H1 (cell line): ENCODE data around the gene THEM5. TPM values are rescaled to one million over a fixed set of nuclear protein-coding genes. Genes with fewer than 3 reads are reported as not detected.
"Not testable (repeated sequence)": the region's sequence is repeated elsewhere in the genome, so short reads cannot be mapped to it uniquely, and the experiment has no call there.

Source experiments
- CTCF ChIA-PET: fragments of 300-600 bp; sonication (Branson Sonifier 250); formaldehyde crosslinking; loops from one replicate; lab custom pipeline; 2021; ENCODE audit not compliant: partially characterized antibody; lab: Charles Lee
- POLR2A ChIA-PET: fragments of 300-600 bp; sonication (Branson Sonifier 250); formaldehyde crosslinking; loops from one replicate; lab custom pipeline; 2021; ENCODE audit warnings: inconsistent platforms; ENCODE audit not compliant: partially characterized antibody; lab: Charles Lee
- DNase-seq, 2 experiments: peaks; one replicate each; pipeline versions ENCODE4 v3.0.0 to v3.0.0-alpha.2; 2010 to 2022; ENCODE audit warnings: low spot score in 2 of 2, low read depth in 1 of 2, mixed read lengths in 1 of 2
- FAIRE-seq: peaks from 2 replicates; lab custom pipeline; 2011; peaks lifted over from hg19 to GRCh38; lab: Jason Lieb, UNC
- H2AFZ ChIP-seq: 2 replicates; pipeline ENCODE4 v1.8.1; 2012; ENCODE audit warnings: low read length, inconsistent platforms
- H2AK5ac ChIP-seq: 2 replicates; pipeline ENCODE4 v1.6.1; 2013; ENCODE audit warnings: low read depth, low read length
- H2BK120ac ChIP-seq: replicated peaks from 2 replicates; pipeline ENCODE3; 2013; ENCODE audit warnings: low read depth, low read length, inconsistent platforms
- H2BK12ac ChIP-seq: 2 replicates; pipeline ENCODE4 v1.6.1; 2013; ENCODE audit warnings: low read depth, low read length
- H2BK15ac ChIP-seq: 2 replicates; pipeline ENCODE4 v1.6.1; 2013; ENCODE audit warnings: low read length
- H2BK20ac ChIP-seq: 2 replicates; pipeline ENCODE4 v1.6.1; 2013; ENCODE audit warnings: low read length
- H2BK5ac ChIP-seq: 2 replicates; pipeline ENCODE4 v1.6.1; 2013; ENCODE audit warnings: low read depth, low read length
- H3K14ac ChIP-seq: 2 replicates; pipeline ENCODE4 v1.6.1; 2013; ENCODE audit warnings: inconsistent platforms; ENCODE audit not compliant: insufficient read length
- H3K18ac ChIP-seq: 2 replicates; pipeline ENCODE4 v1.6.1; 2013; ENCODE audit warnings: low read length; ENCODE audit errors: extremely low read depth
- H3K23ac ChIP-seq: 2 replicates; pipeline ENCODE4 v1.6.1; 2013; ENCODE audit warnings: inconsistent platforms; ENCODE audit not compliant: insufficient read length
- H3K23me2 ChIP-seq: 2 replicates; pipeline ENCODE4 v1.6.1; 2013; ENCODE audit warnings: low read depth, low read length
- H3K27ac ChIP-seq: 2 replicates; pipeline ENCODE4 v1.6.1; 2011; ENCODE audit warnings: low read depth, low read length, inconsistent platforms
- H3K27me3 ChIP-seq, 4 experiments: replicated peaks in 1 of 4; 1 replicate in 1 of 4; 2 replicates in 3 of 4; pipeline versions ENCODE4 v1.6.1 to v1.8.1; 2011 to 2013; ENCODE audit warnings: low read length in 3 of 4, mild to moderate bottlenecking in 3 of 4, inconsistent platforms in 2 of 4, mixed read lengths in 2 of 4, moderate library complexity in 1 of 4; ENCODE audit not compliant: control insufficient read depth in 3 of 4, insufficient read depth in 3 of 4; ENCODE audit errors: extremely low read depth in 1 of 4
- H3K36me3 ChIP-seq, 4 experiments: 2 replicates each; pipeline versions ENCODE4 v1.6.1 to v1.8.1; 2011 to 2013; ENCODE audit warnings: mild to moderate bottlenecking in 4 of 4, low read length in 3 of 4, moderate library complexity in 2 of 4, control low read depth in 1 of 4, inconsistent platforms in 1 of 4; ENCODE audit not compliant: insufficient read depth in 4 of 4, control insufficient read depth in 2 of 4
- H3K4ac ChIP-seq: replicated peaks from 2 replicates; pipeline ENCODE3; 2013; ENCODE audit warnings: low read length, low read depth, mixed read lengths, inconsistent platforms; ENCODE audit not compliant: insufficient read length
- H3K4me1 ChIP-seq, 4 experiments: replicated peaks in 1 of 4; 1 replicate in 1 of 4; 2 replicates in 3 of 4; pipeline versions ENCODE4 v1.6.1 to v1.8.1; 2011 to 2013; ENCODE audit warnings: low read length in 3 of 4, inconsistent platforms in 2 of 4, mixed read lengths in 1 of 4; ENCODE audit not compliant: insufficient read depth in 4 of 4, control insufficient read depth in 3 of 4
- H3K4me2 ChIP-seq, 2 experiments: 2 replicates each; pipeline versions ENCODE4 v1.6.1 to v1.8.1; 2011 to 2013; ENCODE audit warnings: low read depth in 2 of 2, low read length in 2 of 2, control low read depth in 1 of 2, inconsistent platforms in 1 of 2, mild to moderate bottlenecking in 1 of 2; ENCODE audit not compliant: insufficient read depth in 1 of 2
- H3K4me3 ChIP-seq, 4 experiments: fragments of 200-600, 300-600 bp in 1 of 4; sonication (generic), shearing (Covaris generic), sonication (Bioruptor Twin) in 1 of 4; 2 replicates each; pipeline versions ENCODE4 v1.5.1 to v1.8.1; 2011 to 2016; ENCODE audit warnings: low read length in 4 of 4, low read depth in 3 of 4, control low read depth in 2 of 4, inconsistent platforms in 2 of 4, mild to moderate bottlenecking in 2 of 4, mixed read lengths in 1 of 4, moderate library complexity in 1 of 4; ENCODE audit not compliant: insufficient read depth in 2 of 4; ENCODE audit errors: extremely low read depth in 1 of 4
- H3K56ac ChIP-seq: replicated peaks from 2 replicates; pipeline ENCODE3; 2013; ENCODE audit warnings: low read depth, mild to moderate bottlenecking, mixed read lengths, low read length, inconsistent platforms; ENCODE audit not compliant: insufficient read length
- H3K79me1 ChIP-seq: 2 replicates; pipeline ENCODE4 v1.6.1; 2013; ENCODE audit warnings: low read depth, low read length, control low read depth
- H3K79me2 ChIP-seq, 2 experiments: 2 replicates each; pipeline versions ENCODE4 v1.6.1 to v1.8.1; 2012 to 2013; ENCODE audit warnings: low read length in 2 of 2, mild to moderate bottlenecking in 2 of 2, inconsistent platforms in 1 of 2; ENCODE audit not compliant: insufficient read depth in 2 of 2, control insufficient read depth in 1 of 2
- H3K9ac ChIP-seq, 4 experiments: replicated peaks in 1 of 4; 1 replicate in 1 of 4; 2 replicates in 3 of 4; pipeline versions ENCODE4 v1.6.1 to v1.8.1; 2011 to 2013; ENCODE audit warnings: low read depth in 3 of 4, low read length in 3 of 4, control low read depth in 2 of 4, mild to moderate bottlenecking in 2 of 4, moderate library complexity in 2 of 4, inconsistent platforms in 1 of 4; ENCODE audit errors: extremely low read depth in 1 of 4
- H3K9me3 ChIP-seq, 2 experiments: 2 replicates each; pipeline versions ENCODE4 v1.6.1 to v1.8.1; 2012 to 2013; ENCODE audit warnings: mild to moderate bottlenecking in 2 of 2, moderate library complexity in 2 of 2, control low read depth in 1 of 2, inconsistent platforms in 1 of 2, low read depth in 1 of 2, low read length in 1 of 2, mixed read lengths in 1 of 2; ENCODE audit not compliant: insufficient read depth in 2 of 2
- H4K20me1 ChIP-seq, 2 experiments: replicated peaks in 1 of 2; 2 replicates each; pipeline versions ENCODE3 to v1.8.1; 2011 to 2013; ENCODE audit warnings: inconsistent platforms in 2 of 2, low read length in 2 of 2, mild to moderate bottlenecking in 1 of 2; ENCODE audit not compliant: insufficient read depth in 2 of 2, control insufficient read depth in 1 of 2
- H4K5ac ChIP-seq: 2 replicates; pipeline ENCODE4 v1.6.1; 2013; ENCODE audit warnings: low read length, low read depth, mixed read lengths, inconsistent platforms; ENCODE audit not compliant: insufficient read length
- H4K8ac ChIP-seq: 2 replicates; pipeline ENCODE4 v1.8.0; 2013; ENCODE audit warnings: mild to moderate bottlenecking, moderate library complexity, low read length, inconsistent platforms; ENCODE audit not compliant: insufficient read depth; ENCODE audit errors: extremely low read depth
- H4K91ac ChIP-seq: replicated peaks from 2 replicates; pipeline ENCODE3; 2013; ENCODE audit warnings: low read length, mixed read lengths, inconsistent platforms; ENCODE audit not compliant: insufficient read length
- WGBS, 2 experiments: shearing (Covaris generic) in 1 of 2; methylation state at CpG; one replicate each; pipeline versions ENCODE4 v1.1.6 to v1.1.7; 2013 to 2015; ENCODE audit warnings: low lambda C conversion rate in 2 of 2, mixed read lengths in 2 of 2, inconsistent platforms in 1 of 2, low coverage in 1 of 2, missing lambda C conversion rate in 1 of 2; ENCODE audit not compliant: insufficient replicate concordance in 2 of 2, insufficient coverage in 1 of 2, insufficient read length in 1 of 2; ENCODE audit errors: extremely low coverage in 1 of 2, missing lambda C conversion rate in 1 of 2; 5-methylcytosine and 5-hydroxymethylcytosine counted together
- polyA plus RNA-seq, 7 experiments: library from polyadenylated mRNA; depleted of rRNA in 3 of 7; stranded (reverse) in 5 of 7; unstranded in 2 of 7; fragments of >200 nt in 5 of 7; fragments of 200-250 nt in 2 of 7; gene quantifications; 1 replicate in 5 of 7; 2 replicates in 1 of 7; 4 replicates in 1 of 7; pipeline versions ENCODE4 v1.2.1 to v1.2.3, GENCODE V29; 2011 to 2013; ENCODE audit warnings: missing spikeins in 2 of 7, mixed read lengths in 2 of 7
- total RNA-seq: library from RNA; stranded (reverse); fragmentation: NEBNext Ultra II Directional; extraction: Animal tissue kit (Norgen Biotek cat#: 25700); gene quantifications from 2 replicates; pipeline ENCODE4 v1.2.1, GENCODE V29; 2021

The THEM5 gene
- total and polyA plus RNA-seq, 2 of the 8 experiments (the other 6 are each of a cell fraction or from before 2014, with no cell fraction given), result not detected

GRCh38 chr1:151883898-151884297, 30.4 kb upstream of the THEM5 start:
- not testable (repeated sequence) for H3K9me3 ChIP-seq, H3K14ac ChIP-seq, H3K23me2 ChIP-seq, H3K4me2 ChIP-seq, H3K27me3 ChIP-seq, H3K27ac ChIP-seq, H3K79me2 ChIP-seq, H3K56ac ChIP-seq, H4K5ac ChIP-seq, H2BK120ac ChIP-seq, H2BK15ac ChIP-seq, H4K91ac ChIP-seq, H3K79me1 ChIP-seq, H2BK5ac ChIP-seq, H3K4me1 ChIP-seq, H2AFZ ChIP-seq, H3K9ac ChIP-seq, DNase-seq, H2BK12ac ChIP-seq, H3K4me3 ChIP-seq, H3K18ac ChIP-seq, H2AK5ac ChIP-seq, H3K4ac ChIP-seq, H2BK20ac ChIP-seq, H4K8ac ChIP-seq, H3K23ac ChIP-seq, H4K20me1 ChIP-seq, FAIRE-seq
- POLR2A ChIA-PET, result interaction anchor here (0.6 to 0.8 kb wide), 3 partner anchors 13 to 249 kb away, joined by 3 read pairs; partner anchors contain the start of gene THEM4
- 95% methylated on average over 4 of the region's 4 CpGs; no CpG with 5 or more reads in 1 of the 2 experiments for WGBS, 2 experiments
- CTCF ChIA-PET, result interaction anchor here (0.8 to 3.4 kb wide), 5 partner anchors 25 to 118 kb away, joined by 3 to 11 read pairs (median 4); partner anchors contain the start of gene THEM4
- H3K36me3 ChIP-seq, result peaks cover 0 to 10% (median 0%) of the 10 kb centered on the region in 4 experiments; a peak in 1 of 8 replicates

- H3K79me2 ChIP-seq, H3K9ac ChIP-seq, H3K14ac ChIP-seq, H3K9me3 ChIP-seq, H2BK12ac ChIP-seq, H2BK5ac ChIP-seq, H3K36me3 ChIP-seq, H3K56ac ChIP-seq, FAIRE-seq, H3K18ac ChIP-seq, H3K27ac ChIP-seq, H3K4ac ChIP-seq, H3K23me2 ChIP-seq, H3K4me3 ChIP-seq, H2BK120ac ChIP-seq, H3K4me2 ChIP-seq, H2BK15ac ChIP-seq, H4K5ac ChIP-seq, H3K23ac ChIP-seq, H2BK20ac ChIP-seq, DNase-seq, H2AFZ ChIP-seq, H4K20me1 ChIP-seq, H3K27me3 ChIP-seq, H4K8ac ChIP-seq, H2AK5ac ChIP-seq, H3K4me1 ChIP-seq, H4K91ac ChIP-seq, H3K79me1 ChIP-seq: not testable (repeated sequence)
- ChIA-PET CTCF (interaction anchor here (0.6 to 3.4 kb wide), 7 partner anchors 10 to 115 kb away, joined by 3 to 12 read pairs (median 3); partner anchors contain the start of gene THEM4), POLR2A (interaction anchor here (1.1 kb wide), 1 partner anchor 25 kb away, joined by 3 read pairs; no protein-coding TSS in a partner anchor)
- 84% methylated on average over 5 of the region's 5 CpGs; no CpG with 5 or more reads in 1 of the 2 experiments for WGBS, 2 experiments
Measured at GRCh38 chr1:151882918-151883317, 29.4 kb upstream of the THEM5 start.
